Keratinocyte (primary cell): Measurements from ENCODE around the gene STK32C. TPM values are rescaled to one million over a fixed set of nuclear protein-coding genes. Genes with fewer than 3 reads are reported as not detected.

Experiments used
- DNase-seq: peaks from one replicate; pipeline ENCODE4 v3.0.0-alpha.2; 2011; ENCODE audit warnings: low read depth, missing footprints, low spot score
- FAIRE-seq: peaks from 2 replicates; lab custom pipeline; 2011; peaks lifted over from hg19 to GRCh38; lab: Jason Lieb, UNC
- H2AFZ ChIP-seq: 2 replicates; pipeline ENCODE4 v1.6.0; 2012; ENCODE audit warnings: low read length, control low read depth, inconsistent platforms; ENCODE audit not compliant: control insufficient read depth
- H3K27ac ChIP-seq: 2 replicates; pipeline ENCODE4 v1.5.1; 2011; ENCODE audit warnings: low read length; ENCODE audit not compliant: control insufficient read depth, insufficient read depth
- H3K27me3 ChIP-seq: 3 replicates; pipeline ENCODE4 v1.6.0; 2011; ENCODE audit warnings: low read length; ENCODE audit not compliant: control insufficient read depth, insufficient read depth; ENCODE audit errors: extremely low read depth
- H3K36me3 ChIP-seq, 2 experiments: 2 replicates in 1 of 2; 3 replicates in 1 of 2; pipeline ENCODE4 v1.5.1; 2011; ENCODE audit warnings: low read length in 2 of 2, mild to moderate bottlenecking in 1 of 2; ENCODE audit not compliant: control insufficient read depth in 2 of 2, insufficient read depth in 2 of 2; ENCODE audit errors: extremely low read depth in 1 of 2
- H3K4me1 ChIP-seq: 3 replicates; pipeline ENCODE4 v1.5.1; 2011; ENCODE audit warnings: low read length; ENCODE audit not compliant: control insufficient read depth, insufficient read depth; ENCODE audit errors: extremely low read depth
- H3K4me2 ChIP-seq: 3 replicates; pipeline ENCODE4 v1.6.0; 2011; ENCODE audit warnings: low read depth, low read length; ENCODE audit not compliant: control insufficient read depth, insufficient read depth; ENCODE audit errors: extremely low read depth
- H3K4me3 ChIP-seq, 3 experiments: fragments of 200-600 bp in 1 of 3; sonication (generic) in 1 of 3; 2 replicates in 2 of 3; 3 replicates in 1 of 3; pipeline ENCODE4 v1.5.1; 2011 to 2016; ENCODE audit warnings: low read length in 3 of 3, mild to moderate bottlenecking in 3 of 3, control low read depth in 2 of 3, inconsistent platforms in 1 of 3, low read depth in 1 of 3, mixed read lengths in 1 of 3, mixed run types in 1 of 3, moderate library complexity in 1 of 3; ENCODE audit not compliant: control insufficient read depth in 2 of 3, insufficient read depth in 2 of 3; ENCODE audit errors: extremely low read depth in 1 of 3
- H3K79me2 ChIP-seq: 2 replicates; pipeline ENCODE4 v1.6.0; 2012; ENCODE audit warnings: low read length; ENCODE audit not compliant: control insufficient read depth, insufficient read depth
- H3K9ac ChIP-seq: 3 replicates; pipeline ENCODE4 v1.6.0; 2011; ENCODE audit warnings: low read length; ENCODE audit not compliant: control insufficient read depth, insufficient read depth; ENCODE audit errors: extremely low read depth
- H3K9me1 ChIP-seq: 3 replicates; pipeline ENCODE4 v1.6.0; 2011; ENCODE audit warnings: low read length; ENCODE audit not compliant: control insufficient read depth, insufficient read depth; ENCODE audit errors: extremely low read depth
- H3K9me3 ChIP-seq: 2 replicates; pipeline ENCODE4 v1.5.1; 2012; ENCODE audit warnings: low read depth, low read length; ENCODE audit not compliant: control insufficient read depth
- H4K20me1 ChIP-seq: 3 replicates; pipeline ENCODE4 v1.6.0; 2011; ENCODE audit warnings: low read length; ENCODE audit not compliant: control insufficient read depth, insufficient read depth; ENCODE audit errors: extremely low read depth
- CTCF ChIP-seq, 3 experiments: IDR thresholded peaks in 1 of 3; conservative IDR thresholded peaks in 1 of 3; optimal IDR thresholded peaks in 1 of 3; 2 replicates in 2 of 3; 3 replicates in 1 of 3; pipeline versions ENCODE3 to v1.5.1; 2011; ENCODE audit warnings: low read length in 3 of 3, mild to moderate bottlenecking in 3 of 3, moderate library complexity in 2 of 3, control low read depth in 1 of 3, inconsistent platforms in 1 of 3; ENCODE audit not compliant: insufficient read depth in 2 of 3; ENCODE audit errors: extremely low read depth in 1 of 3
- EZH2 ChIP-seq: IDR thresholded peaks from one replicate; pipeline ENCODE4 v1.6.1; 2012; ENCODE audit warnings: inconsistent platforms, mild to moderate bottlenecking, low read length, moderate library complexity
- dilution Hi-C: fragments of 300-500 bp; cut with MboI; formaldehyde crosslinking; loops from one replicate; pipeline ENCODE4 v1.7.0; 2020; ENCODE audit warnings: low sequenced_read_pairs; ENCODE audit not compliant: extremely low pct_ligation_motif_present
- polyA plus RNA-seq, 5 experiments: library from polyadenylated mRNA; depleted of rRNA in 3 of 5; stranded (reverse) in 3 of 5; stranded (forward) in 1 of 5; unstranded in 1 of 5; fragments of >200 nt; gene quantifications; 1 replicate in 1 of 5; 2 replicates in 3 of 5; 3 replicates in 1 of 5; pipeline versions ENCODE4 v1.2.1 to v1.2.3, GENCODE V29; 2011 to 2012; ENCODE audit warnings: missing spikeins in 2 of 5, low read depth in 1 of 5, low replicate concordance in 1 of 5

Gene STK32C
- polyA plus RNA-seq, 1 donor (not counting 4 experiments of a cell fraction or from before 2014, with no cell fraction given) = 4.1 TPM

DNA sequence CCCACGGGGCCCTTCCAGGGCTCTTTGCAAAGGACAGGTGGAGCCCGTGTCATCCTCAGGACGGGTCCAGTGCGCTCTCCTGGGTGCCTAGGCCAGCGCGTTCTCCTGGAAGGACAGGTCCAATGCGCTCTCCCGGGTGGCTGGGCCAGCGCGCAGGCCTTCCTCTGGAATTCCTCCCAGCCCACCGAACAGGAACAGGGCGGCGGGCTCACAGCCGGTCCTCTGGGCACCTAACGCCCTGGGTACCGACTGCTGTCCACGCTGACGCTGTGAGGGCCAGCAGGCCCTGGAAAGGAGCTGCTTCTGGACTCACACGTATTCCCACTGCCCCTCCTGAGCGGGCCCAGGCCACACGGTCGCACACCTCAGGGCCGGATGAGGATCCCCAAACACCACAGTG lies 49.3 kb downstream of the STK32C start:
- H3K9me1 ChIP-seq = no peaks in the 10 kb centered on the region
- H3K27ac ChIP-seq = no peak overlapping the region
- H3K4me3 ChIP-seq = no peak overlapping the region
- H4K20me1 ChIP-seq = no peaks in the 10 kb centered on the region
- no peak for FAIRE-seq
- H3K4me2 ChIP-seq = no peak overlapping the region
- no peaks in the 10 kb centered on the region for H3K36me3 ChIP-seq
- TF ChIP-seq CTCF (optimal IDR thresholded peaks at IDR 0.05 in 1 of 3, IDR thresholded peaks at IDR 0.05 in 1 of 3, conservative IDR thresholded peaks at IDR 0.05 in 1 of 3; ENCODE audit: extremely low read depth in 1 of 3, insufficient read depth in 2 of 3, low read length in 3 of 3) (no peak), EZH2 (no peak)
- dilution Hi-C loops = no loop called here
- no peaks in the 10 kb centered on the region for H3K27me3 ChIP-seq
- H3K9ac ChIP-seq = no peak overlapping the region
- no peak for DNase-seq
- H2AFZ ChIP-seq = no peak overlapping the region
- H3K4me1 ChIP-seq = no peaks in the 10 kb centered on the region
- no peaks in the 10 kb centered on the region for H3K79me2 ChIP-seq
- no peaks in the 10 kb centered on the region for H3K9me3 ChIP-seq

DNA sequence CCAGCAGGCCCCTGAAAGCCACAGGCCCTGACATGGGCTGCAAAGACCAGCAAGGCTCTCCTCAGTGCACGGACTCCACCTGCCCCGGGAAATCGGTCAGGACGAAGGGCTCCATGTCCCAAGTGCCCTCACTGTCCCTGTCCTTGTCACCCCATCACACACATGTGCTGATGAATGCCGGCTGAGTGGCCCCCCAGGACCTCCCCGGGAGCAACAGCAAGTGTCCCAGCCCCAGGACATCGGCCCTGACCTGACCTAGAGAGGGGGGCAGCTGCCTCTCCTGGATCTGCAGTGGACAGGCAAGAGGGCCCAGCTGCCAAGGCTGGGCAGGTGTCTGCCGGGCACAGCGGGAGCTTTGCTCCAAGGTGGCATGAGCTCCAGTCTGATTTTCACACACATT lies 49.8 kb downstream of the STK32C start:
- FAIRE-seq = no peak
- Histone ChIP-seq H4K20me1 (no peaks in the 10 kb centered on the region), H3K9ac (no peak overlapping the region), H3K9me1 (no peaks in the 10 kb centered on the region), H3K4me1 (no peaks in the 10 kb centered on the region), H2AFZ (no peak overlapping the region), H3K4me2 (no peak overlapping the region), H3K27ac (no peak overlapping the region), H3K4me3 (no peak overlapping the region), H3K36me3 (no peaks in the 10 kb centered on the region), H3K27me3 (no peaks in the 10 kb centered on the region), H3K79me2 (no peaks in the 10 kb centered on the region), H3K9me3 (no peaks in the 10 kb centered on the region)
- dilution Hi-C loops = no loop called here
- TF ChIP-seq EZH2 (no peak), CTCF (optimal IDR thresholded peaks at IDR 0.05 in 1 of 3, IDR thresholded peaks at IDR 0.05 in 1 of 3, conservative IDR thresholded peaks at IDR 0.05 in 1 of 3; ENCODE audit: extremely low read depth in 1 of 3, insufficient read depth in 2 of 3, low read length in 3 of 3) (no peak)
- no peak for DNase-seq
